Gastroesophageal sphincter (tissue), 3 donors: ENCODE measurements around the gene TNFAIP3.

Source experiments
- EP300 ChIP-seq: sonication (generic); formaldehyde crosslinking; IDR thresholded peaks from one replicate; pipeline ENCODE4 v1.6.1; 2017; ENCODE audit warnings: antibody characterized with exemption, mild to moderate bottlenecking
- POLR2A ChIP-seq, 2 donors: fragments of 450-650 bp; IDR thresholded peaks; one replicate each; pipeline ENCODE4 v1.6.1; 2017; ENCODE audit warnings: antibody characterized with exemption in 2 of 2, mild to moderate bottlenecking in 2 of 2, moderate library complexity in 1 of 2
- POLR2AphosphoS5 ChIP-seq: sonication (generic); formaldehyde crosslinking; IDR thresholded peaks from one replicate; pipeline ENCODE4 v1.6.1; 2017; ENCODE audit warnings: antibody characterized with exemption
- TF ChIP-seq, protein P1 (sequence below), 4 experiments: fragments of 200-600 bp in 2 of 4; fragments of 450-650 bp in 2 of 4; sonication (generic) in 1 of 4; IDR thresholded peaks; one replicate each; pipeline ENCODE4 v1.5.1; 2017 to 2019; ENCODE audit warnings: antibody characterized with exemption in 4 of 4, mild to moderate bottlenecking in 2 of 4, moderate library complexity in 2 of 4

DNA sequence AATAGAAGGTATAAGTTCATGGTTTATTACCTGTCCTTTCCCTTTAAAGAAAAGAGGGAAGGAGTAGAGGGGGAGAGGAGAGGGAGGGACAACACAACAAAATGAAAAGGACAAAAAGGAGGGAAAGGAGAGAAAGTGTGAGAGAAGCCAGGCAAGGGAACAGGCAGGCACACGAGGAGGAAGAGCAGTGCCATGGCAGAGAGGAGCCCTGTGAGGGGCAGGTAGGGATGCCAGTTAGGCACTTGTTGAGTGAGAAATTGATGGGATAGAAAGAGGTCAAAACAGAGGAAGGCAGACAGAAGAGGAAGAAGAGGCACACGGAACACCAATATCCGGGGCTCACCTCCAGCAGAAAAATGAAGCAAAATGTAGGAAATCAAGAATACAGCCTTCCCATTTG, 42.5 kb downstream of the TNFAIP3 start:
- TF ChIP-seq, protein P1, sequence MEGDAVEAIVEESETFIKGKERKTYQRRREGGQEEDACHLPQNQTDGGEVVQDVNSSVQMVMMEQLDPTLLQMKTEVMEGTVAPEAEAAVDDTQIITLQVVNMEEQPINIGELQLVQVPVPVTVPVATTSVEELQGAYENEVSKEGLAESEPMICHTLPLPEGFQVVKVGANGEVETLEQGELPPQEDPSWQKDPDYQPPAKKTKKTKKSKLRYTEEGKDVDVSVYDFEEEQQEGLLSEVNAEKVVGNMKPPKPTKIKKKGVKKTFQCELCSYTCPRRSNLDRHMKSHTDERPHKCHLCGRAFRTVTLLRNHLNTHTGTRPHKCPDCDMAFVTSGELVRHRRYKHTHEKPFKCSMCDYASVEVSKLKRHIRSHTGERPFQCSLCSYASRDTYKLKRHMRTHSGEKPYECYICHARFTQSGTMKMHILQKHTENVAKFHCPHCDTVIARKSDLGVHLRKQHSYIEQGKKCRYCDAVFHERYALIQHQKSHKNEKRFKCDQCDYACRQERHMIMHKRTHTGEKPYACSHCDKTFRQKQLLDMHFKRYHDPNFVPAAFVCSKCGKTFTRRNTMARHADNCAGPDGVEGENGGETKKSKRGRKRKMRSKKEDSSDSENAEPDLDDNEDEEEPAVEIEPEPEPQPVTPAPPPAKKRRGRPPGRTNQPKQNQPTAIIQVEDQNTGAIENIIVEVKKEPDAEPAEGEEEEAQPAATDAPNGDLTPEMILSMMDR (IDR thresholded peaks at IDR 0.05) = no peak
- no peak for TF ChIP-seq EP300
- TF ChIP-seq POLR2A (IDR thresholded peaks at IDR 0.05) = no peak
- TF ChIP-seq POLR2AphosphoS5 = no peak
